OCI-LY1 (cell line): ENCODE measurements around the gene TRIM40.

Experiments used
- EZH2 ChIP-seq: fragments of 200-600 bp; sonication (generic), shearing (Covaris generic); IDR thresholded peaks from 2 replicates; pipeline ENCODE4 v1.8.0; 2017; ENCODE audit warnings: borderline replicate concordance, mixed run types, mild to moderate bottlenecking, antibody characterized with exemption, low read length, moderate library complexity, mixed read lengths
- TF ChIP-seq, protein P1 (sequence below): fragments of 200-600 bp; sonication (generic), shearing (Covaris generic); IDR thresholded peaks from 2 replicates; pipeline ENCODE4 v1.5.1; 2017; ENCODE audit warnings: mild to moderate bottlenecking, antibody characterized with exemption, low read length, moderate library complexity, mixed read lengths

DNA sequence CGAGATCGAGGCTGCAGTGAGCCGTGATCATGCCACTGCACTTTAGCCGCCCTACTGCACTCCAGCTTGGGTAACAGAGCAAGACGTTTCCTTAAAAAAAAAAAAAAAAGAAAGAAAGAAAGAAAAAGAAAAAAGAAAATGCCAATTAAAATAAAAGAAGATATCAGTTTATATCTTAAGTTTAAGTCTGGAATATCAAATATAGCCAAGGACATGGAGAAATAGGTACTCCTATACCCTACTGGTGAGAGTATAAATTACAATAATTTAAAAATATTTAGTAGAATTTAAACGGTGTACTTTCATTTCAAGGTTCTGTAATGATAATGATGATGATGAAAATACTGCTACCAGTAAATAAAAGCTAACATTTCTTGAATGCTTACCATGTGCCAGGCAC lies 19.2 kb upstream of the TRIM40 start:
- TF ChIP-seq, protein P1, sequence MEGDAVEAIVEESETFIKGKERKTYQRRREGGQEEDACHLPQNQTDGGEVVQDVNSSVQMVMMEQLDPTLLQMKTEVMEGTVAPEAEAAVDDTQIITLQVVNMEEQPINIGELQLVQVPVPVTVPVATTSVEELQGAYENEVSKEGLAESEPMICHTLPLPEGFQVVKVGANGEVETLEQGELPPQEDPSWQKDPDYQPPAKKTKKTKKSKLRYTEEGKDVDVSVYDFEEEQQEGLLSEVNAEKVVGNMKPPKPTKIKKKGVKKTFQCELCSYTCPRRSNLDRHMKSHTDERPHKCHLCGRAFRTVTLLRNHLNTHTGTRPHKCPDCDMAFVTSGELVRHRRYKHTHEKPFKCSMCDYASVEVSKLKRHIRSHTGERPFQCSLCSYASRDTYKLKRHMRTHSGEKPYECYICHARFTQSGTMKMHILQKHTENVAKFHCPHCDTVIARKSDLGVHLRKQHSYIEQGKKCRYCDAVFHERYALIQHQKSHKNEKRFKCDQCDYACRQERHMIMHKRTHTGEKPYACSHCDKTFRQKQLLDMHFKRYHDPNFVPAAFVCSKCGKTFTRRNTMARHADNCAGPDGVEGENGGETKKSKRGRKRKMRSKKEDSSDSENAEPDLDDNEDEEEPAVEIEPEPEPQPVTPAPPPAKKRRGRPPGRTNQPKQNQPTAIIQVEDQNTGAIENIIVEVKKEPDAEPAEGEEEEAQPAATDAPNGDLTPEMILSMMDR = no peak
- TF ChIP-seq EZH2 = no peak
